ENCODE measurements around the gene ATP6V1G1.
"Not testable (repeated sequence)": the region's sequence is repeated elsewhere in the genome, so short reads cannot be mapped to it uniquely, and the experiment has no call there.

The ATP6V1G1 gene

GRCh38 chr9:114587345-114588202 lies at the start of gene ATP6V1G1:
Gene ATP6V1G1 (plus strand): TSS chr9:114587769. CDS start chr9:114587839, 70 bp downstream.
- DNase-seq: peak; percentile 99

GRCh38 chr9:114538241-114538640 lies 49.3 kb upstream of the ATP6V1G1 start:
- no peak for DNase-seq

- DNase-seq: no peak
Measured at GRCh38 chr9:114539701-114540380, 47.7 kb upstream of the ATP6V1G1 start.

- no peak for DNase-seq
Measured at GRCh38 chr9:114545055-114545454, 42.5 kb upstream of the ATP6V1G1 start.

GRCh38 chr9:114546851-114547250 lies 40.7 kb upstream of the ATP6V1G1 start:
- DNase-seq: peak; percentile 17

GRCh38 chr9:114549697-114550330 lies 37.8 kb upstream of the ATP6V1G1 start:
- DNase-seq: no peak

GRCh38 chr9:114551750-114552685 lies 35.6 kb upstream of the ATP6V1G1 start:
- DNase-seq: no peak

- no peak for DNase-seq
Measured at GRCh38 chr9:114552706-114553105, 34.9 kb upstream of the ATP6V1G1 start.

- DNase-seq: no peak
Measured at GRCh38 chr9:114553202-114553601, 34.4 kb upstream of the ATP6V1G1 start.

- no peak for DNase-seq
Measured at GRCh38 chr9:114555696-114556095, 31.9 kb upstream of the ATP6V1G1 start.

- no peak for DNase-seq
Measured at GRCh38 chr9:114558027-114558675, 29.4 kb upstream of the ATP6V1G1 start.

GRCh38 chr9:114559830-114560513 lies 27.6 kb upstream of the ATP6V1G1 start:
- peak; percentile 12 for DNase-seq

- no peak for DNase-seq
Measured at GRCh38 chr9:114560956-114561355, 26.6 kb upstream of the ATP6V1G1 start.

GRCh38 chr9:114561771-114562170 lies 25.8 kb upstream of the ATP6V1G1 start:
- DNase-seq: no peak

- DNase-seq: no peak
Measured at GRCh38 chr9:114565204-114565603, 22.4 kb upstream of the ATP6V1G1 start.

GRCh38 chr9:114570742-114571141 lies 16.8 kb upstream of the ATP6V1G1 start:
- DNase-seq: no peak

GRCh38 chr9:114571391-114571790 lies 16.2 kb upstream of the ATP6V1G1 start:
- DNase-seq: no peak

- no peak for DNase-seq
Measured at GRCh38 chr9:114572199-114572598, 15.4 kb upstream of the ATP6V1G1 start.

GRCh38 chr9:114574438-114574837 lies 13.1 kb upstream of the ATP6V1G1 start:
- no peak for DNase-seq

- not testable (repeated sequence) for DNase-seq
Measured at GRCh38 chr9:114576779-114577178, 10.8 kb upstream of the ATP6V1G1 start.

GRCh38 chr9:114578134-114578533 lies 9.4 kb upstream of the ATP6V1G1 start:
- DNase-seq: not testable (repeated sequence)

Data from activated CD8-positive, alpha-beta memory T cell treated with anti-CD3 and anti-CD28 coated beads, Interleukin-2, amount 50 U/mL, for 48 hours (primary cell).